GM18526 (cell line): ENCODE measurements around the gene CFAP410.

Experiments used
- POLR2A ChIP-seq: IDR thresholded peaks from 3 replicates; pipeline ENCODE4 v1.6.1; 2011; ENCODE audit not compliant: insufficient read length; ENCODE audit errors: extremely low read depth

CFAP410 gene

DNA sequence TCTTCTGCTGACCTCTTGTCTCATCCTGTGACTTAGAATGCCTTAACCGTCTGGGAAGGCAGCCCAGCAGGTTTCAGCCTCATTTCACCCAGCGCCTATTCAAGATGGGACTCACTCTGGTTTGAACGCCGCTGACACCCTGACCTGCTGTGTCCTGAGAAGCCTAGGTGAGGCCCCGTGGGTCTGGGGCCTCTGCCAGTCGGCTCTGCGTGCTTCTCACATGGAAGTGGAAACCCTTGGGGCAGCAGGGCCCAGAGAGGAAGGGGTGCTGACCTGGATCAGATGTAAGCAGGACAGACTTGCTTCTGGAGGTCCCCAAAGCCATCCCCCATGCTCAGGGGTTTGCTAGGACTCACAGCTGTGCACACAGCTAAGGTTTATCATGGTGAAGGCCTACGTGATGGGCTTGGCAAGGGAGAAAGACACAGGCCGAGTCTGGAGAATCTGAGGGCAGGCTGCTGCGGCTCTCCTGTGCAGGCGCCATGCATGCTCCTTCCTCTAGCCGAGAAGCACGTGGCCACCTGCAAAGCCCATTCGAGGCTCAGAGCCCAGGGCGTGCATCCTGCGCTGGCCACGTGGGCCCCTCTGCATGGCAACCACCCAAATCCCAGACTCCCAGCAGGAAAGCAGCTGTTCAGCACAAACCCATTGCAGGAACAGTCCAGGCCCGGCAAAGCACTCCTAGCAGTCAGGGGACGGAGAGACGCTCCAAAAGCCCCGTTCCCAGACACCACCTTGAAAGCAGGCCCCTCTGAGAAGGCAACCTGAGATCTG is 18.1 kb upstream of the CFAP410 start:
- TF ChIP-seq POLR2A: no peak

DNA sequence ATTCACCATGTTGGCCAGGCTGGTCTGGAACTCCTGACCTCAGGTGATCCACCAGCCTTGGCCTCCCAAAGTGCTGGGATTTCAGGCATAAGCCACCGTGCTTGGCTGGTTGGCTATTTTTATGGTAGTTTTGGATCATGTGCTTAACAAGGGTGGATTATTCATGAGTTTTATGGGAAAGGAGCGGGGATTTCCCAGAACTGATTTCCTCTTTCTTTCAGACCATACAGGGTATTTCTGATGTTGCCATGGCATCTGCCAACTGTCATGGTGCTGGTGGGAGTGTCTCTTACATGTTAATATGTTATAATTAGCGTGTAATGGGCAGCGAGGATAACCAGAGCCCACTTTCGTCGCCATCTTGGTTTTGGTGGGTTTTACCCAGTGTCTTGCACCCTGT is 17.4 kb upstream of the CFAP410 start:
- no peak for TF ChIP-seq POLR2A

DNA sequence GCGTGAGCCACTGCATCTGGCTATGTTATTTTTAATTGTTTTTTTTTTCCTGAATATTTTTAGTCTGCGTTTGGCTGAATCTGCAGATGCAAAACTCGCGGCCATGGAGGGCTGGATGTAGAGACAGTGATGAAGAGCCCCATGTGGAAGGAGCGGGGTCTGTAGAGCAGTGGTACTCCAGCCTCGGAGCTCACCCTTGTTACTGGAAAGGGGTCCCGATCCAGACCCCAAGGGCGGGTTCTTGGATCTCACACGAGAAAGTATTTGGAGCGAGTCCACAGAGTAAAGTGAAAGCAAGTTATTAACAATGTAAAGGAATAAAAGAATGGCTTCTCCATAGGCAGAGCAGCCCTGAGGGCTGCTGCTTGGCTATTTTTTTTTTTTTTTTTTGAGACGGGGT is 17.0 kb upstream of the CFAP410 start:
- TF ChIP-seq POLR2A: no peak

DNA sequence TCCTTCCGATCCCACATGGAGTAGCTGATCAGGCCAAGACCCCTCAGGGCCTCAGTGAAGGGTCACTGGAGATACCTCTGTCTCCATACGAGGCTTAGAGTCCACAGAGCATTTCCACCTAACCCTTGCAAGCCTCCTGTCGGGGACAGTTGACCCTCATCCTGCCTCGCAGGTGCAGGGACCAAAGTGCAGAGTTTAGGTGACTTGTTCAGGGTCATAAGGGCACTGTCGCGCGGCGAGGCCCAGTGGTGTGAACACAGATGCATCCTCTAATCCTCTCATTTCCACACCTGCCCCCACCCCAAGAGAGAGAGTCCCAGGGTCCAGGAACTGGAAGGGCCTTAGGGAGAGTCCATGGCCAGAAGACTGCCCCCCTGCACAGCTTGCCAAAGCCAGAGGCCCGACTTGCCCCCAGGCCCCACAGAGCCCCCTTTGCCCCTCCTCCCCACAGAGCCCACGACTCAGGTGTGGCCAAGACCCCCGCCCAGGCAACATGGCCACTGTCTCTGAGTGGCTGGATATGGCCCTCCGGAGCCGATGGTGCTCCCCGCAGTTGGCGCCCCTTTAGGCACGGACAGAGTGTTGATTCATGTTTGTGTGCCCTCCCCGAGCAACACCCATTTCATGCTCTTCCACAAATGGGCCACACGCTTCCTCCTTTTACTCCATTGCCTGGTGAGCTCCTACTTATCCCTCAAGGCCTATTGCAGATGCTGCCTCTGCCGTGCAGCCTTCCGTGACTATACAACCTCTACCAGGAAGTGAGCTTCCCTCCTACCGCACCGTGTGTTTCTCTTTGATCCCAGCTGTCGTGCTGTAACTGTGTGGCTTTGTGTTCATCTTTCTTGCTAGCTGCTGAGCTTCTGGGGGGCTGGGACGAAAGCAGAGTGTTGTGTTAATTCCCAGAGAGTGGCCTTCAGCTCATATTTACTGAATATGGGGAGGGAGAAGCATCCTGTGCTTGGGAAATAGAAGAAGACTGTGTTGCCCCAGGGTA is 15.9 kb upstream of the CFAP410 start:
- TF ChIP-seq POLR2A: no peak

DNA sequence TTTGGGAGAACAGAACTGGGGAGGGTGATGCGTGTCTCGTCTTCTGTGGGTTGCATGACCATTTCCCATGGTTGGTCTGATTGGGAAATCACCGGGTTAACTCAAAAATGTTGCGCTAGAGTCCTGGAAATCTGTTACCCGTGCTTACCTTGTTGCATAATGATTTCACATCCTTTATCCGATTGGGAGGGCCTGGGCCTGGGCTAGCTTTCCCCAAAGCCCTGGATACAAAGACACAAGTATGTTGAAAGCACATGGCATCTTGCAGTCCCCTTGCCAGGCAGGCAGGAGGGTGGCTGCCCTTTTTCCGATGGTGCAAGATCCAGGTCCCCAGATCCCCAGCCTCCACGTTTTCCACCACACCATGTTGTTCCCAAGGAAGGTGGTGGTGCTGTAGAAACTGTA is 14.8 kb upstream of the CFAP410 start:
- TF ChIP-seq POLR2A: no peak

DNA sequence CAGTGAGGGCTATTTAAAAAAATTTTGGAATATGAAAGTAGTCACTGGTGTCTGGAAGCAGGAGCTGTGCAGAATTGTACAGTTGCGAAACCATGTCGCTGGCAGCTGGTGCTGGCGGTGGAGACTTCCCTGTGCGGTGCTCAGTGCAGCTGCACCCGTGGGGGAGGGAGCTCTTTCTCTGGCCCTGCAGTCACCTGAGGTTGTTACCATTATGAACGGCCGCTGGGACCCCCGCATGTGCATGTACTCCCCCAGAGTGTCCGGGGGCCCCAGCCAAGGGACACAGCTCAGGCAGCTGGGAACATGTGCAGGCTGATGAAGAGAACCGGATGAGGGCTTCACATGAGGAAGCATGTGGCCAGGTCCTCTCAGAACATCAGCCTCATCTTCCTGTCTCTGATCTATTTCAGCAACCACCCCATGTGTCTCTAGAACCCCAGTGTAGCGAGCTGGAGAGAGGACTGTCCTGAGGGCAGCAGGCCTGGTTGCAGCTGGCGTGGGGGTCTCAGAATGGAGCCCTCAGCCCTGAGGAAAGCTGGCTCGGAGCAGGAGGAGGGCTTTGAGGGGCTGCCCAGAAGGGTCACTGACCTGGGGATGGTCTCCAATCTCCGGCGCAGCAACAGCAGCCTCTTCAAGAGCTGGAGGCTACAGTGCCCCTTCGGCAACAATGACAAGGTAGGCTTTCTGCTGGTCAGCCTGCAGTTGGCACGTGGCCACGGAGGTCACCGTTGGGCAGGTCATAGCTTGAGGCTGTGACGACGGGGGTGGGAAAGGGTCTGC is 14.2 kb upstream of the CFAP410 start, which contains the start of gene TRPM2:
Gene TRPM2, plus strand, starts transcription at position 431 of the 780 bp plus-strand sequence. Its CDS starts 80 bp downstream, at position 511.
- TF ChIP-seq POLR2A: no peak

DNA sequence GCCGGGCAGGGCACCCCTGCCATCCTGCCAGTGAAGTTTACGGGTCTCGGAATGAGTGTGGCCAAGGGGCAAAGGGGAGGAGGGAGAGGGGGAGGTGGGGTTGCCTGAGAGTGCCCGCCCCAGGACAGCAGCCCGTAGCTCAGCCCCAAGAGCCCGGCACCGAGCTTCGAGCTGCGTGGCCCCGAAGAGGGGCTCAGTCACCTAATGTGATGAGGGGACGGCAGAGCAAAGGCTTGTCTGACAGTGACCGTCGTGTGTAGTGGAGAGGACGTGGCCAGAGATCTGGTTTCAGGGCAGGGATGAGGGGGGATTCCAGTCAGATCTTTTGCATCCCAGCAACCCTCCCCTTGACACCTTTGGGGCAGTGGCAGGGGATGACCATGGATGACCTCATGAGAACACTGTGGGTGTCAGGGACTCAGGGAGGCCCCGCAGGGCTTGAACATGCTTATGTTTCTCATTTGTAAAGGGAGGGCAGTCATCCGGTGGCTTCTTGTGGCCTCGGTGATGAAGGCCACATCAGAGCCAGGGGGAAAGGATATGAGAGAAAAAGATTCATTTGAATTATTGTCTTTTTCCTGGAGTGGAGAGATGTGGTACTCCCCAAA is 13.2 kb upstream of the CFAP410 start:
- no peak for TF ChIP-seq POLR2A

DNA sequence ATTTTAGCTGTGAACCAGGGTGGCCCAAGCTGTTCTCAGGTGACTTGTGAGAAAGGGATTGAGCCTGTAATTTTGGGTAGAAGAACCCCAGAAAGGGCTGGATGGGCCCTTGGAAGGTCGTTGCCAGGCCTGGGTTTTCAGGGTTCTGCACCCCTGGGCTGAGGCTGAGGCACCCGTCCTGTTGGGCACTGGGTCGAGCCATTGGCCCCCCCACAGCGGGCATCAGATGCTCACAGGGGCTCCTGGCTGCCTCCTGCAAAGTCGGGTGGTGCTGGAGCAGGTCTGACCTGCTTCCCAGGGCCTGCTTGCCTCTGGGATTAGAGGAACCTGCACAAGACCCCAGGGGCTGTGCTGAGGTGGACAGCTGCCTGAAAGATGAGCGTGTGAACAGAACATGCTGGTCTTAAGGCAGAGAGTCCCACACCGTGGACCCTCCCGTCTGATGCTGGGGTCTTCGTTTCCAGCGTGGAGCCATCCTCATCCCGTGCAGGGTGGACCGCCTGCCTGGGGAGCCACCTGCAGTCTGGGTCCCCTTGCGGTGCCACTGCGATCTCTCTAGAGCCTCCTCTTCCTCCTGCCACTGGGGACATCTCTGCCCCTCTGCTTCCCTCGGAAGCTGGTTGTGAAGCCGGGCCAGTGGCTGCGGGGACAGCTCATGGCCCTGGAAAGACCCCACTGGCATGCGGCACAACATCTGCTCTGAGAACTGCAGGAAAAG is 12.5 kb upstream of the CFAP410 start:
- no peak for TF ChIP-seq POLR2A

DNA sequence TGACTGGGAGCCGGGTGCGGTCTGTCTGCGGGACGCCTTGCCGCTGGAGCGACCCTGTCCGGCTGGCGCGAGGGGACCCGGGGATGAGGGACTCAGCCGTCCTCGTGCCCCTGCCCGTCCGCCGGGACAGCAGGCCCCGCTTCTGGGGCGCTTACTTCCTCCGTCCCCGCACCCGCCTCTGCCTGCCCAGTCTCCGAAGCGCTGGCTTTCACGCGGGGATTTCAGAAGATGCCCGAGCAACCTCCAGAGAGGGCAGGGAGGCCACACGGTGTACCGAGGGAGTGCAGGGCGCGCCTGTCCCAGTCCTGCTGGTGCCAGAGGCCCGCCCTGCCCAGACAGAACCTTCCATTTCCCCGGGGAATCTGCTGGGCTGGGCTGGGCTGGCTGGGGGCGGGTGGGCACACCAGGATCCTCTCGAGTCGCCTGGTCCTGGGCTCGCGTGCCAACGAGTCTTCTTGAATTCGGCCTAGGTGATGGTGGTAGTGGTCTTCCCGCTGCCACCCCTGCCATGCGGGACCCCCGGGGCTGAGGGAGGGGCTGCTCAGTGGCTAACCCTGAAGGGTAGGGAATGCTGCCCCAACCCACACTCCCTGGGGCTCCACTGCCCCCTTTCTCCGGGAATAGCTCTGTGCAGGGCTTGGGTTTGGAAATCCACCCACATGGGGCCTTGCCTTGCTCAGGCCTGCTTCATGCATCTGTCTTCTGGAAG is 11.7 kb upstream of the CFAP410 start:
- no peak for TF ChIP-seq POLR2A

DNA sequence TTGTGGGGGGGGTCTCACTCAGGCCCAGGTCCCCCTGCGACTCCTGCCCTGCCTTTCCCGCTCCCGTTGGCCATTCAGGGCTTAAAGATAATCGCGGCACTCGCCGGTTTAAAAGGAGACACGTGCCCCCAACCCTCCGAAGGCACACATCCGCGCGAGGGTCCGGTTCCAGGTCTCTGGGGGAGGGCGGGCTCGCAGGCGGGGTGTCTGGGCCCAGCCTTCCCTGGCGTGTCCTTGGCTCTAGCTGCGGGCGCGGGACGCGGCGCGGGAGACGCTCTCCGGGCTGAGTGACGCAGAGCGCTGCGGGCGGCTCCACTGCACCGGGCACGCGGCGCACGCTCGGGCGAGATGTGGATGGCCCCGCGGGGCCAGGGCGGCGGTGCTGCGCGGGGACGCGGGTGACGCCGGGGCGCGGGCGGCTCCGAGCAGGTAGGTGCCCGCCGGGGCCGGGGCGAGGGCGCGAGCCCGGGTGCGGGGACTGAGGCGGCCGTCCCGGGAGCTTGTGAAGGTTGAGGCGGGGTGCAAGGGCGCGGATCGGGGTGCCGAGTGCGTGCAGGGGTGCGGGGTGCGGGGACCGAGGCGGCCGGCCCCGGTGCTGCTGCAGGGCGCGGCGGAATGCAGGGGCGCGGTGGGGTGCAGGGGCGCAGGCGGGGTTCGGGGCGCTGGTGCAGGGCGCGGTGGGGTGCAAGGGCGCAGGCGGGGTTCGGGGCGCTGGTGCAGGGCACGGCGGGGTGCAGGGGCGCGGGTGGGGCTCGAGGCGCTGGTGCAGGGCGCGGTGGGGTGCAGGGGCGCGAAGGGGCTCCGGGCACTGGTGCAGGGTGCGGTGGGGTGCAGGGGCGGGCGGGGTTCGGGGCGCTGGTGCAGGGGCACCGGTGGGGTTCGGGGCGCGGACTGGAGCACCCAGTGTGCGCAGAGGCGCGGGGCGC is 10.9 kb upstream of the CFAP410 start:
- no peak for TF ChIP-seq POLR2A

DNA sequence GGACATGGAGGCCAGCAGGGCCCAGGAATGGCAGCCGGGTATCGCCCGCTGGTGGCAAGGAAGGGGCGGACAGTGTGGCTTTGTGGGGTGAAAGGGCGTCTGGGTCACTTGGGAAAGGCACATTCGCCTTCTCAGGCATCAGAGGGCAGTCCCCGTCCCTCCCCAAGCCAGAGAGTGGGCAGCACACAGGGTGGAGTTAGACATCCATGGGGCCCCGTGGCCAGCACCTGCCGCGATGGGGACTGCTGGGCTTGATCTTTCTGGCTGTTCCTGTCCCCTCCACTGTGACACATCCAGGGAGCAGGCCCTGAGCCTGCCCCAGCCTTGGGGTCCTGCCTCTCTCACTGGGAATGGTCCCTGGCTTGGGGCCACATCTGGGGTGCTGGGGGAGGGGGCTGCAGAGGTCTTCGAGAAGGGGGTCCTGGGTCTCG is 10.2 kb upstream of the CFAP410 start:
- no peak for TF ChIP-seq POLR2A

DNA sequence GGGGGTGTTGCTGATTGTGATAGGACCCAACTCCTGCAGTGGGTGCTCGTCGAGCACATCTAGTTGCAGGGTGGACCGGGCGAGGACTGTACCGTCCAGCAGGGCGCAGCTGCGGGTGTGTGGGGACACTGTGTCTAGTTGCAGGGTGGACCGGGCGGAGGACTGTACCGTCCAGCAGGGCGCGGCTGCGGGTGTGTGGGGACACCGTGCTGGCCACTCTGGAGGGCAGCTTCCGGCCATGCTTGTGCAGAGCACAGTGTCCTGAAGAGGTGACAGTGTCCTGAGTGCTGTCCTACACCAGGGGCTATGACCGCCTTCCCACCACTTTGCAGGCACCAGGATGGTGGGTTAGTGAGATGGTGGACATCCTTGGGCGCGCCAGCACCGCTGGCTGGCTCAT is 9.7 kb upstream of the CFAP410 start:
- no peak for TF ChIP-seq POLR2A

DNA sequence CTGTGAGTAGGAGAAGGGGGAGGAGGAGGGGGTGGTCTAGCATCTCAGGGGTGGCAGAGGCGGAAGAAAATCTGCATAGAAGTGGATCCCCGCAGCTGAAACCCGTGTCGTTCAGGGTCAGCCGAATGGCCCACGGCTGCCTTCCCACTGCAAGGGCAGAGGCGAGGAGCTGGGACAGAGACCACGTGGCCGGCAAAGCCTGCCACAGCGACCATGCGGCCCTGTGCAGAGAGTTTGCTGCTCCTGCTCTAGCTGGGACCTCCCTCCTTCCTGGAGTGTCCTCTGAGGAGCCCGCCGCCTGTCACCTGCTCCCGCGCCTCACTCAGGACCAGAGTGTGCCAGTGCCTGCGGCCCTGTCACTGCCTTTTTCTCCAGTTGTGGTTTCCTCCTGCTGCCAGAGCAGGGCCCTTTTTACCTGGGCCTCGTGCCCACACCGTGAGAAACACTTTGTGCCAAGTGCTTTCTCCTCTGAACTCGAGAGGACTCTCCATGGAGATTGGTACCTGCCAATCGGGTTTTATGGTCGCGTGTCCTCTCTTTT is 8.8 kb upstream of the CFAP410 start:
- TF ChIP-seq POLR2A: no peak

DNA sequence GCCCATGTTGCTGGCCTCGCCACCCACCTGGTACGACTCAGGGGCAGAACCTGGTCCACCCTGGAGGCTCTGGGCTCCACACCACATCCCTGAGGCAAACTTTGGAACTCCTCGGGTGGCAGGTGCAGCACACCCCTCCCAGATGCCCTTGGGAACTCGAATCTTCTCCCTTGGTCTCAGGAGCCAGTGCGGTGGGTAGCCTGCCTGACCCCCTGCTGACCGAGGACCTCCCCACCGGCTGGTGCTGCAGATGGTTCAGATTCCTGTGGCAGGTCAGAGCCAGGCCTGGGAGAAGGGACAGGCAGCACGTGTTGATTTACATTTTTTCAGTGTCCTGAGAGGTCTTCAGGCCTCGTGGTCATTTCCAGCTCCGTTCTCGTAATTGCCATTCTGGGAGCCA is 6.3 kb upstream of the CFAP410 start:
- TF ChIP-seq POLR2A: no peak
